ENCODE data around the gene CTAGE15.
"Not testable (repeated sequence)": the region's sequence is repeated elsewhere in the genome, so short reads cannot be mapped to it uniquely, and the experiment has no call there.

DNA sequence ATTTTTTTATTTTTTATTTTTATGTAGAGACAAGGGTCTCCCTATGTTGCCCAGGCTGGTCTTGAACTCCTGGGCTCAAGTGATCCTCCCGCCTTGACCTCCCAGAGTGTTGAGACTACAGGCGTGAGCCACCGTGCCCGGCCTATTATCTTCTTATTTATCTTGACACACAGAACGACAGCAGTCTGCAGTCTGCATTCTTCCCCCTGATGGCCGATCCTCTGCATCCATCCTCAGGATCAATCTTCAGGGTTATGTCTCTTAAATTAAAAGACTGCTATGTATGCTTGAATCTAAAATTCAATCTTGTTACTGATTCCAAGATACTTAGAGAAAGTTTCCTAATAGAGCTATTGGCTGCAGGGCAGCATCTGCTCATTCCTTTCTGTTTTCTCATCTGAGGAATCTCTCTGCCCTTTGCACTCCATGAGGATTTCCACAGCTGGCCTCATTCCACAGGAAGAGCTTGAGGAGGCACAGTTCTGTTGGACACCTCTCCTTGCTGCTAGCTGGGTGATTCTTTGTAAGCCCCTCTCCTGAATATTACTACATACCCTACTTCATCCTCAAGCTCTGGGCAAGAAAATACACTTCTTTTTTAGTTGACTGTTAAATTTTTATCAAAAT is 38.3 kb upstream of the CTAGE15 start:
- TF ChIP-seq, protein P1, sequence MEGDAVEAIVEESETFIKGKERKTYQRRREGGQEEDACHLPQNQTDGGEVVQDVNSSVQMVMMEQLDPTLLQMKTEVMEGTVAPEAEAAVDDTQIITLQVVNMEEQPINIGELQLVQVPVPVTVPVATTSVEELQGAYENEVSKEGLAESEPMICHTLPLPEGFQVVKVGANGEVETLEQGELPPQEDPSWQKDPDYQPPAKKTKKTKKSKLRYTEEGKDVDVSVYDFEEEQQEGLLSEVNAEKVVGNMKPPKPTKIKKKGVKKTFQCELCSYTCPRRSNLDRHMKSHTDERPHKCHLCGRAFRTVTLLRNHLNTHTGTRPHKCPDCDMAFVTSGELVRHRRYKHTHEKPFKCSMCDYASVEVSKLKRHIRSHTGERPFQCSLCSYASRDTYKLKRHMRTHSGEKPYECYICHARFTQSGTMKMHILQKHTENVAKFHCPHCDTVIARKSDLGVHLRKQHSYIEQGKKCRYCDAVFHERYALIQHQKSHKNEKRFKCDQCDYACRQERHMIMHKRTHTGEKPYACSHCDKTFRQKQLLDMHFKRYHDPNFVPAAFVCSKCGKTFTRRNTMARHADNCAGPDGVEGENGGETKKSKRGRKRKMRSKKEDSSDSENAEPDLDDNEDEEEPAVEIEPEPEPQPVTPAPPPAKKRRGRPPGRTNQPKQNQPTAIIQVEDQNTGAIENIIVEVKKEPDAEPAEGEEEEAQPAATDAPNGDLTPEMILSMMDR (IDR thresholded peaks at IDR 0.05), result not testable (repeated sequence)
- not testable (repeated sequence) for TF ChIP-seq EP300, POLR2AphosphoS5 (IDR thresholded peaks at IDR 0.05)
